ENCODE data around the gene NFATC2. TPM values are rescaled to one million over a fixed set of nuclear protein-coding genes. Genes with fewer than 3 reads are reported as not detected.

Gene NFATC2
- total RNA-seq, 1 experiment from 2014 or later, result not detected

DNA sequence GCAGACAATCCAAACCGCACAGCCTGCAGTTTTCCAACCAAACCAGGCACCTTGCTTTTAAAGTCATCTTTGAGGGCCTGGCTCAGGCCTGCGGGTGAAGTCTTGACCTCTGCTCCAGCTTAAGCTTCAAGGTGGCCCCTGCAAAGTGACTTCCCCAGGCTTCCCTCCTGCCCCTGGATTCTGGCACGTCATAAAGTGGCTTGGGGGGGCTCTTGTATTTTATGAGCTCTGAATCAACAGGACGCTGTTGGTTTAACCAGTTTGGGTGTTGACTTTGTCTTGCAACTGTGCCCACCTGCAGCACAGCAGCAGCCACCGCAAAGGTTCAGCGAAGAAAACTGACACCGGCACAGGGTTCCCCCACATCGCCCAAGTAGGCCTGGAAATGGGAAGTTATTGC is 81.2 kb downstream of the NFATC2 start:
- Histone ChIP-seq H3K9me3 (replicated peaks) (peaks cover 3% of the 10 kb centered on the region; the same call in 1 of the 2 replicates), H3K36me3 (no peaks in the 10 kb centered on the region), H3K27ac (no peak overlapping the region), H3K4me3 (no peak overlapping the region), H3K27me3 (peaks cover 25% of the 10 kb centered on the region), H3K4me1 (peaks cover 5% of the 10 kb centered on the region)
- no peak for DNase-seq

- H3K27ac ChIP-seq, result no peak overlapping the region
- H3K4me3 ChIP-seq, result no peak overlapping the region
- no peak for DNase-seq
- peaks cover 25% of the 10 kb centered on the region for H3K27me3 ChIP-seq
- peaks cover 3% of the 10 kb centered on the region; the same call in 1 of the 2 replicates for H3K9me3 ChIP-seq (replicated peaks)
- peaks cover 8% of the 10 kb centered on the region for H3K4me1 ChIP-seq
- H3K36me3 ChIP-seq, result no peaks in the 10 kb centered on the region
These were observed 81.8 kb downstream of the NFATC2 start for GRCh38 chr20:51460569-51461265.

DNA sequence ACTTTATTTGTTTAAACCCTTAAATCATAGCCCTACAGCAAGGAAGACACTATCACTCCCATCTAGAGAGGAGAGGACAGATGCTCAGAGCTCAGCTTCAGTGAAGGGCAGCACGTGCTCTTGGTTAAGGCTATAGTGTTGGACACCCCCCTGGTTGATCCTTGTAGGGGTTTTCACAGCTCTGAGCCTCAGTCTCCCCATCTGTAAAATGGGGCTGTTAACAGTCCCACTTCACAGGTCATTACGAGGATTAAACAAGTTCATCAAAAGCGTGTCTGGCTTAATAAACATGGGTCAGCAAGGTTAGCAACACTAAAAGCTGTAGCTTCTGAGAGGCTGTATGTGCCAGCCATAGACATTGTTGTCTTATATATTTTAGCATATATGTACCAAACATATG is 82.4 kb downstream of the NFATC2 start:
- H3K4me1 ChIP-seq, result peaks cover 8% of the 10 kb centered on the region
- H3K36me3 ChIP-seq, result no peaks in the 10 kb centered on the region
- no peak for DNase-seq
- H3K27ac ChIP-seq, result no peak overlapping the region
- H3K9me3 ChIP-seq (replicated peaks), result peaks cover 3% of the 10 kb centered on the region; the same call in 1 of the 2 replicates
- H3K4me3 ChIP-seq, result no peak overlapping the region
- peaks cover 25% of the 10 kb centered on the region for H3K27me3 ChIP-seq

GRCh38 chr20:51458751-51459439 is 83.6 kb downstream of the NFATC2 start:
- peaks cover 10% of the 10 kb centered on the region; the same call in 1 of the 2 replicates for H3K9me3 ChIP-seq (replicated peaks)
- peaks cover 8% of the 10 kb centered on the region for H3K4me1 ChIP-seq
- no peaks in the 10 kb centered on the region for H3K36me3 ChIP-seq
- H3K4me3 ChIP-seq, result no peak overlapping the region
- H3K27me3 ChIP-seq, result peaks cover 21% of the 10 kb centered on the region
- no peak for DNase-seq
- no peak overlapping the region for H3K27ac ChIP-seq

GRCh38 chr20:51457533-51457932 is 85.0 kb downstream of the NFATC2 start:
- DNase-seq, result no peak
- Histone ChIP-seq H3K4me1 (peaks cover 8% of the 10 kb centered on the region), H3K27me3 (peaks cover 9% of the 10 kb centered on the region; the same call in 1 of the 2 replicates), H3K9me3 (replicated peaks) (peaks cover 16% of the 10 kb centered on the region; the same call in 1 of the 2 replicates), H3K4me3 (no peak overlapping the region), H3K36me3 (no peaks in the 10 kb centered on the region), H3K27ac (no peak overlapping the region)

DNA sequence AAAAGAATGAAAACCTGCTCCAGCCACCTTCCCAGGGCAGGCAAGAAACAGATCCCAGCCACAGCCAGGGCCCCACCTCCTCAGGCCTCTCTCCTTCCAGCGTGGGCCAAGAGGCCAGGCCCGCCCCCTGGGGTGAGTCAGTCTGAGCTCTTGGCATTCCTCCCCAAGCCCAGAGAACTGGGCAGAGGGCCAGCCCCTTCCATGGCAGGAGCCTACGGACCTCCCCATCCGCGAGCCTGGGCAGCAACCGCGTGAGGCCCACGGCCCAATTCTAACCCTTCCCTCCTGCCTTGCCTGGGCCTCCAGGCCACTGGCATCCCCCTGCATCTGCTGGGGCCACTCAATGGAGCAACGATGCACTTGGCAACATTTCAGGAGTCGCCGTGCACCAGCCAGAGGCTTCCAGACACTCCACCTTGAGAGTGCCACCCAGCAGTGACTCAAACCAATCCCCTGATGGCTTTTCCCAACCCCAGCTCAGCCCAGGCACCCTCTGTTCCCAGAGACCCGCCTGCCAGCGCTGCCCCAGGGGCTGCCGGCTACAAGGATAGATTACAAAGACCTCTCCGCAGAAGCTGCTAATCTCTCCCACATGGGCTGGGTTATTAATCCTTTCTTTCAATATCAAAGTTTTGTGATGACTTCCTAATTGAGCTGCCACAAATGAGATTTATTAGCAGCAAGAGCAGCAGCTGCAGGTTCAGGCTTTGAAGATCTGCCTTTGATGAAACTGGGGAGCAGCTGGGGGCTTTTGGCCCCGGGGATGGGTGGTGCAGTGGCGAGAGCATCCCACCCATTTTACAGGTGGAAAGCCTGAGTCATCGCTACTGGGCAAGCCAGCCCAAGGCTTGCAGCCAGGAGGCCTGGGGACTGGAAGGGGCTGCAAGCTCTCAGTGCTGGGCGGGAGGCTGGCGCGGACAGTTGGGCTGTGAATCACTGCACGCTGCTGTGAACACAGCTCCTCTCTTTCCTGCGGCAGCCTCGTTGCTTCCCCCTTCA is 85.7 kb downstream of the NFATC2 start:
- Histone ChIP-seq H3K36me3 (no peaks in the 10 kb centered on the region), H3K4me3 (no peak overlapping the region), H3K4me1 (peaks cover 8% of the 10 kb centered on the region), H3K27me3 (0 out of 2 replicates have a peak, but pooled peaks cover 4% of the 10 kb centered on the region), H3K27ac (no peak overlapping the region; the same call in 1 of the 2 replicates), H3K9me3 (replicated peaks) (peaks cover 16% of the 10 kb centered on the region; the same call in 1 of the 2 replicates)
- DNase-seq, result peak; percentile 96 to 97

DNA sequence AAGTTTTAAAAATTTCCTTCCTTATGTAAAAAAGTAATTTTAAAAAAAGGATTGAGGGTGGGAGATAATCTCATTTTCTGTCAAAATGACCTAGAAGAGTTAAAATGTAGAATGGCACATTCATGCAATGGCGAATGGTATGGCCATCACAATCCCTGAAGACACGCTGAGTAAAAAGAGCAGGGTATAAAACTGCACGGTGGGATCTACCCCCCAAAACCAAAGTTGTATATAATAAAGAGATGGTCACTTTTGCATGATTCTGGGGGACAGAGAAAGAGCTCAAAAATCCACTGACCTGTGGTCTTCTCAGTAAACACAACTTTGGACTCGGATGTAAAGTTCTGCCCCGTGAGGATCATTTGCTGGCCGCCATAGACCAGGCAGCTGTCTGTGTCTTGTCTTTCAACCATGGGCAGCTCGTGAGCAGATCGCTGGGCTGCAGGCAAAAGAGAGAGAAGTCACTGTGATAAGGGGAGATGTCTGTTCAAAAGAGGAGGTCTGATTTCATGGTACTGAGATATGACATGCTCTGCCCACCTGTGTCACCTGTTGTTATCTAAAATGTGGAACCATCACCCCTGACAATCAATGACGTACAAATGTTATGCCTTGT is 88.2 kb downstream of the NFATC2 start:
- H3K27me3 ChIP-seq, result no peaks in the 10 kb centered on the region
- H3K4me3 ChIP-seq, result no peak overlapping the region
- no peak overlapping the region for H3K27ac ChIP-seq
- no peaks in the 10 kb centered on the region for H3K36me3 ChIP-seq
- peaks cover 8% of the 10 kb centered on the region for H3K4me1 ChIP-seq
- peaks cover 16% of the 10 kb centered on the region; the same call in 1 of the 2 replicates for H3K9me3 ChIP-seq (replicated peaks)
- no peak for DNase-seq

GRCh38 chr20:51452734-51453365 is 89.7 kb downstream of the NFATC2 start:
- H3K9me3 ChIP-seq (replicated peaks), result peaks cover 13% of the 10 kb centered on the region; the same call in 1 of the 2 replicates
- no peaks in the 10 kb centered on the region for H3K27me3 ChIP-seq
- DNase-seq, result no peak
- no peak overlapping the region for H3K27ac ChIP-seq
- no peaks in the 10 kb centered on the region for H3K36me3 ChIP-seq
- peaks cover 16% of the 10 kb centered on the region for H3K4me1 ChIP-seq
- H3K4me3 ChIP-seq, result no peak overlapping the region

DNA sequence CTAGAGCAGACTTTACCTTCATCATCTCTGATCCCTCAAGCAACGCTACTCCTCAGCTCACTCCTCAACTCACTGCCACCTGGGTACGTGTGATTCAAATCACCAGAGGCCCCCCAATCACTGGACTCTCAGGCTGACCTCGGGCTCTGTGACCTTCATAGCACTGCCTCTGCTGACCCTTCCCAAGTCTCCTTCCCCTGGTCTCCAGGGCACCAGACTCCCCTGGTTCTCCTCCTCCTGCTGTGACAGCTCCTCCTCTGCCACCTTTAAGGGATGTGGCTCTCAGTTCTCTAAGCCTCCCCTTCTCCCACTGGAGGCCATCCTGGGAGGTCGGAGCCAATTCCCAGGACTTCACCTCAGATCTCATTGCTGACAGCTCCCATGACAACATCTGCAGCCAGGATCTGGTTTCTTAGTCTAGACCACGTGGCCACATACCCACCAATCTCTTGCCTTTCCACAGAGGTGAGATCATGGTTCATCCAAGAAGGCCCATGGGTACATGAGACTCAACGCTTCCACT is 90.4 kb downstream of the NFATC2 start:
- Histone ChIP-seq H3K36me3 (no peaks in the 10 kb centered on the region), H3K27me3 (no peaks in the 10 kb centered on the region), H3K27ac (no peak overlapping the region), H3K9me3 (replicated peaks) (peaks cover 13% of the 10 kb centered on the region; the same call in 1 of the 2 replicates), H3K4me3 (no peak overlapping the region), H3K4me1 (peaks cover 23% of the 10 kb centered on the region)
- peak in 1 of 2 experiments; percentile 34 for DNase-seq

DNA sequence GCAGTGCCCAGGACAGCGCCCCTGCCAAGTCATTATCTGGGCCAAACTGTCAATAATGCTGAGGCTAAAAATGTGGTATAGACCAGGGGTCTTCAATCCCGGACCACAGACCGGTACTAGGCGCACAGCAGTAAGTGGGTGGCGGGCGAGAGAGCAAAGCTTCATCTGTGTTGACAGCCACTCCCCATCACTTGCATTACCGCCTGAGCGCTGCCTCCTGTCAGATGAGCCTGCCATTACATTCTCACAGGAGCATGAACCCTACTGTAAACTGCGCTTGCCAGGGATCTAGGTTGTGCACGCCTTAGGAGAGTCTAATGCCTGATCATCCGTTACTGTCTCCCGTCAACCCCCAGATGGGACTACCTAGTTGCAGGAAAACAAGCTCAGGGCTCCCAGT is 91.0 kb downstream of the NFATC2 start:
- Histone ChIP-seq H3K4me1 (peaks cover 25% of the 10 kb centered on the region), H3K27me3 (no peaks in the 10 kb centered on the region), H3K9me3 (replicated peaks) (peaks cover 13% of the 10 kb centered on the region; the same call in 1 of the 2 replicates), H3K36me3 (no peaks in the 10 kb centered on the region), H3K4me3 (no peak overlapping the region), H3K27ac (no peak overlapping the region)
- no peak for DNase-seq

DNA sequence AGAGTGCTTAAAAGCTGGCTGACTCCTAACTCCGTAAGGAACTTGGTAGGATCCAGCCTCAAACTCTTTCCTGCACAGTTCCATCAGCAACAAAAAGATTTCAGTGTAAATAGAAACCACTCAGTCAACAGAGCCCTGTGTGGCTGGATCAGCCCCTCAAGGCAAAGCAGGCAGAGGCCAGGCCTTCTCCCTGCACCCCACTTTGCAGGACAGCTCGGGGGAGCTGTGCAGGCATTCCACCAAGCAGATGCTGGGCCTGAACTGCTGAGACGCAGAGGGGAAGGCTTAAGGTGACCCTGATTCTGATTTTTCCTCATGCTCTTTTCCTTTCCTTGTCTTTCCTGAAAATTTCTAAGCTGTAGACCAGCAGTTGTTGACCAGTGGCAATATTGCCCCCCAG is 91.5 kb downstream of the NFATC2 start:
- Histone ChIP-seq H3K27ac (no peak overlapping the region), H3K4me3 (no peak overlapping the region), H3K27me3 (no peaks in the 10 kb centered on the region), H3K9me3 (replicated peaks) (peaks cover 13% of the 10 kb centered on the region; the same call in 1 of the 2 replicates), H3K4me1 (peaks cover 25% of the 10 kb centered on the region), H3K36me3 (no peaks in the 10 kb centered on the region)
- no peak for DNase-seq

GRCh38 chr20:51450221-51450712 is 92.3 kb downstream of the NFATC2 start:
- Histone ChIP-seq H3K4me1 (peaks cover 25% of the 10 kb centered on the region), H3K27ac (no peak overlapping the region), H3K9me3 (replicated peaks) (peaks cover 13% of the 10 kb centered on the region; the same call in 1 of the 2 replicates), H3K4me3 (no peak overlapping the region), H3K36me3 (no peaks in the 10 kb centered on the region), H3K27me3 (no peaks in the 10 kb centered on the region)
- DNase-seq, result no peak

DNA sequence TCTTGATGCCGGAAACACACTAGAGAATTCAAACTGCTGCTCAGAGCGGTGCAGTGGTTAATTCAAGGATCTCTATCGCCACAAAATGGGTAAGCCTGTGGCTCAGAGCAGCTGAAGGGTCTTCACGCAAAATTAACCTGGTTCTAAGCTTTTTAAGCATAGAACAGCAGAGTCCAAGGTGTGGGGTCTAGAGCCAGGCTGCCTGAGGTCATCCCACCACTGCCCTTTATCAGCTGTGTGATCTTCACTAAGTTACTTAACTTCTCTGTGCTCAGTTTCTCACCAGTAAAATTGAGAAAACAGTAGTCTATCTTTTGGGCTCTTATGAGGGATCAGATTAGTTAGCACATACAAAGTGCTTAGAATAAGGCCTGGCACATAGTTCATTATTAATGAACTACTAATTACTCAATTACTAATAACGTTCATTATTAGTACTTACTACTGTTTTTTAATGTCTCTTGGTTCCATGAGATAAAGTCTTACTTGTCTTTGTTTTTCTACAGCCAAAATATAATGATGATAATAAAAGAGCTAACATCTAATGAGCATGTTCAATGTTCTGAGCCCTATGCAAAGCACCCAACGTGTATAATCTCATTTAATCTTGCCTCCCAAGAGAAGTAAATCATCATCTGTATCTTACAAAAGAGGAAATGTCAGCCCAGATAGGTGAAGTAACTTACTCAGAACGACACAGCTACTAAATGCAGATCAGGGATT is 92.9 kb downstream of the NFATC2 start:
- Histone ChIP-seq H3K4me3 (no peak overlapping the region), H3K9me3 (replicated peaks) (peaks cover 13% of the 10 kb centered on the region; the same call in 1 of the 2 replicates), H3K4me1 (peaks cover 25% of the 10 kb centered on the region), H3K27ac (no peak overlapping the region), H3K36me3 (no peaks in the 10 kb centered on the region), H3K27me3 (no peaks in the 10 kb centered on the region)
- DNase-seq, result no peak
